GM10847 (cell line): ENCODE measurements around the gene VWC2.

Source experiments
- POLR2A ChIP-seq: IDR thresholded peaks from 2 replicates; pipeline ENCODE4 v1.6.1; 2011; ENCODE audit not compliant: insufficient read length; ENCODE audit errors: extremely low read depth

VWC2 gene

GRCh38 chr7:49773218-49773935, at the start of gene VWC2:
TSS of gene VWC2 (plus strand) at chr7:49773638. CDS start at chr7:49775436, 1,798 bp downstream.
- no peak for TF ChIP-seq POLR2A

GRCh38 chr7:49724071-49724470, 49.4 kb upstream of the VWC2 start:
- TF ChIP-seq POLR2A = no peak

GRCh38 chr7:49731836-49732235, 41.6 kb upstream of the VWC2 start:
- no peak for TF ChIP-seq POLR2A

- no peak for TF ChIP-seq POLR2A
These were observed 10.8 kb upstream of the VWC2 start for GRCh38 chr7:49762666-49763065.

- no peak for TF ChIP-seq POLR2A
These were observed 9.6 kb upstream of the VWC2 start for GRCh38 chr7:49763791-49764190.

GRCh38 chr7:49766966-49767365, 6.5 kb upstream of the VWC2 start:
- TF ChIP-seq POLR2A = no peak

GRCh38 chr7:49767719-49768118, 5.7 kb upstream of the VWC2 start:
- no peak for TF ChIP-seq POLR2A

GRCh38 chr7:49768254-49768653, 5.2 kb upstream of the VWC2 start:
- no peak for TF ChIP-seq POLR2A

GRCh38 chr7:49768835-49769234, 4.6 kb upstream of the VWC2 start:
- TF ChIP-seq POLR2A = no peak

GRCh38 chr7:49769285-49769857, 4.1 kb upstream of the VWC2 start:
- TF ChIP-seq POLR2A = no peak

- no peak for TF ChIP-seq POLR2A
These were observed 2.6 kb upstream of the VWC2 start for GRCh38 chr7:49770838-49771237.

GRCh38 chr7:49771427-49772176, 1.8 kb upstream of the VWC2 start:
- no peak for TF ChIP-seq POLR2A

- TF ChIP-seq POLR2A = no peak
These were observed 571 bp upstream of the VWC2 start for GRCh38 chr7:49772916-49773217.

GRCh38 chr7:49773936-49774458, 559 bp downstream of the VWC2 start:
- TF ChIP-seq POLR2A = no peak

GRCh38 chr7:49774459-49775064, 1.1 kb downstream of the VWC2 start:
- TF ChIP-seq POLR2A = no peak
